GM18951 (cell line): ENCODE data around the gene HOPX.
"Not testable (repeated sequence)": the region's sequence is repeated elsewhere in the genome, so short reads cannot be mapped to it uniquely, and the experiment has no call there.

Source experiments
- POLR2A ChIP-seq: IDR thresholded peaks from 4 replicates; pipeline ENCODE4 v1.6.1; 2011; ENCODE audit warnings: mild to moderate bottlenecking; ENCODE audit not compliant: insufficient read length, insufficient read depth; ENCODE audit errors: extremely low read depth
- in situ Hi-C: fragments of 300-500 bp; cut with MboI; formaldehyde crosslinking; loops from one replicate; pipeline ENCODE4 v1.12.0; 2022; ENCODE audit warnings: low sequenced_read_pairs, mixed read lengths, inconsistent platforms; ENCODE audit not compliant: unreplicated experiment

The HOPX gene

DNA sequence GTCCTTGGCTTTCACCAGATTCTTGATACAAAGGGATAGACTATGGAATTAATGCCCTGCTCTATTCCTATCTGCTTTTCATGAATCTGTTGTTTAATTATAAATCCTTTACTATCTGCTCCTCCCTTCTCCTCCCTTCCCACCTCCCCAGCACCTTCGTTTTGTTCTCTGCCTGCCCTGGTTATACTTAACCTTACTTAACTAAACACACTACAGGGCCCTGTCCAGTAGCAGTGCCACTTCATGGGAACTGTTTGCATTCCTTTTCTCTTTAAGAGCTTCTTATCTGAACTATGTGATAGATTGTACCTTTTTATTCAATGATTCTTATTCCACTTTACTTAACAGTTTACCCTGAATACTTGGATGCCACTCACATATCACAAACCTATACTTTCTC, 830 bp downstream of the HOPX start:
- in situ Hi-C loops, result no loop called here
- TF ChIP-seq POLR2A, result no peak

DNA sequence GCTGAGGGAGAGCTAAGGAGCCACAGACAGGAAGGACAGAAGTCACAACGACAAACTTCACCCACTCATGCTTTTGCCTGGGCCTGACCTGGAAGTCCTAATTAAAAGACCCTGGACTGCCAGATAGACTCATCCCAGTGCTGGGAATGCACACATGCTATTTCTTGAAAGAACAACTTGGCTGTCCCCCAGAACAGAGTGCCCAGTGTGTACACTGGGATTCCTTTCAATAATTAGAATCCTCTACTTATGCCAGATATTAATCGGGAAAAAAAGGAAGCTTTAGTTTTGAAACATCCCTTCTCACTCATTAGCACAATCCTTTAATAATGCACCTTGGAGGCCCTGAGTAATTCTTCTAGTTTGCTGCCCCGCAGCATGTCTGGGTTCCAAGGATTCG, 3.4 kb downstream of the HOPX start:
- in situ Hi-C loops, result no loop called here
- TF ChIP-seq POLR2A, result no peak

DNA sequence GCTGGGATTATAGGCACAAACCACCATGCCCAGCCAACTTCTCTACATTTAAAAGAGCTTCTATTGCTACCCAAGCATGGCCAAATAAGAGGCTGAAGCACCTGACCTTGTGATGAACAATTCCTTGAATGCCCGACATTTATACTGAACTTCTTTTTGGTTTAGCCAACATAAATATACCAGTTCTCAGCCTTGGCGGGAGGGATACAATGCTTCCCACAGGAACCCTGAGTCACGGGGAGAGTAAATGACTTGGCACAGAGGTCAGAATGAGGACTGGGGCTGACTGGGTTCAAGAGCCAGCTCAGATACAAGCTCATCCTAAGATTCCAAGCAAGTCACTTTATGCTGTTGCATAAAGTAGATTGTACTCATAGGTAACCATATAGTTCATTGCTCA, 6.1 kb downstream of the HOPX start:
- in situ Hi-C loops, result no loop called here
- TF ChIP-seq POLR2A, result no peak

DNA sequence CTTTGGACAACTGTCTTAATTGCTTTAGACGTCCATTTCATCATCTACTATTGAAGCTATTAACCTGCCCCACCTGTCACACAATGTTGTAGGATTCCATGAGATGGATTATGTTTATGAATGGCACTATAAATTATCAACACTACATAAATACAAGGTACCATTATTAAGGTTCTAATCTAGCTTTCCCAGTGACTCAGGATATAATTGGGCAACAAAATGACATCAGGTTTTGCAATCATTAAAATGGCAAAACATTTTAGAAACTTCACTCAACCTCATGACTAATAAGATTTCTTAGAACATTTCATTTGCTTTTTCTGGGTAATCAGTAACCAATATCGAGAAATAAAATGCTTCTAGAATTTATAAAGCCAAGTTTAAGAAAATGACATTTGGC, 9.2 kb downstream of the HOPX start:
- TF ChIP-seq POLR2A, result no peak
- in situ Hi-C loops, result no loop called here

DNA sequence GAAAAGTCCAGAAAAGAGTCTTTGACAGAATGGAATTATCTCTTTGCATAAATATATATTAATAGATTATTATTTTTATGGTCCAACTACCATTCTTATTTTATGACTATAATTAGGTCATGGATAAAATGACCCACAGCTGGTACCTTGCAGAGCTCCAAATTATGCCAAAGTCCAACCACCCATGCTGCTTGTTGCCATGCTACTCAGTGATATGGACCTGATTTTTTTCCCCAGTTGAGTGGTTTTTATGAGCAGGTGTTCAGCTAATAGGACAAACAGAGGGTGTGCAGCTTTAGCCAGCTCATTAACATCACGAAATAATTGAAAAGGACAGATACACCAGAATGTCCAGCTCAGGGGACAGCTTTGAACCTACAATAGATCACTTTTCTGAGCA, 9.7 kb downstream of the HOPX start:
- in situ Hi-C loops, result no loop called here

DNA sequence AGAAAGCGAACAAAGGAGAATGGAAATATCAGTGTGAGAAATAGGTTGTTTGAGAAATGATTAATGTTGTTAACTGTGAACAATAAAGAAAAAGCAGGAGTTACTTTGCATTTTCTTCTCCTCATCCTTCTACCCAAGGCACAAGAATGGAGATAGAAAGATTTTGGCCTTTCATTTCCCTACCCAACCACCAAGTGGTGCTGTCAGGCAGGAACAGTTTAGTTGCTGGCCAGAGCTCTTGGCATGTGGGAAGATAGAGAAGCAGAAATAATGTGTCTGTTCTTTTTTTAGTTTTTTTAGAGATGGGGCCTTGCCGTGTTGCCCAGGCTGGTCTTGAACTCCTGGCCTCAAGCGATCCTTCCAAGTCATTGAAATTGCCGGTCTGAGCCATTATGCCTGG, 12.8 kb downstream of the HOPX start:
- in situ Hi-C loops, result no loop called here
- TF ChIP-seq POLR2A, result no peak

More for the DNA sequence above, 9.7 kb downstream of the HOPX start:
- TF ChIP-seq POLR2A, result no peak

DNA sequence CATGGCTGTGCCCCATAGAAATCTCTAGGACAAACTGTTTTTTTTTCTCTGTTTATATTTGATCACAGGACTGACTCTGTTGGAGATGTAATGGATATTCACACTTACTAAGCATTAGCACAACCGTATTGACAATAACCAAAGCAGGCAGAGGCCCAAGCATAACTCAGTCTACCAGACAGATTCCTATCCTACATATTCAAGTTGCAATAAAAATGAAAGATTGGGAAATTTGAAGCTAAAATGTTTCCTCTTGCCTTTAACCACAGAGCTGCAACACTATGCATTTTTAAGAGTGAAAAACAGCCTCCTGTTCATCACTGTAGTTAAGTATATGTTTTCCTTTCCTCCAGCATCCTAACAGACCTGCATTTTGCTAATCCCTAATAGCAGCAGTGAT, 13.7 kb downstream of the HOPX start:
- in situ Hi-C loops, result not testable (repeated sequence)

DNA sequence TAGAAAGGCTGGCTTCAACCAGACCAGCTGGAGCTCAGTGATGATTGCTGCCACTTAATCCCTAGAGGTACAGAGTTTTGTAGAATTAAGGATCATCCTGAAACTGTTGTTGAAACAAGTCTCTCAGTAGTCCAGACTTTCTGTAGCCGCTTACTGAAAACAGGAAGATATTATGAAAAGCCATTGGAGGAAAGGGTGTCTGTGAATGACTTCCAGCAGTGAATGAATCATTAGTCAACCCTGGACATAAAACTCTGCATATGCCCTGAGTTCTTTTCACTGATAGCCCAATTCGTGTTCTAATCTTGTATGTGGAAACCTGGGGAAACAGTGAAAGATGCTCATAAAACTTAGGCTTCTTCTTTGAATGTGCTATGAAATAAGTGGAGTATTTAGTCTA, 14.8 kb downstream of the HOPX start:
- no peak for TF ChIP-seq POLR2A
- in situ Hi-C loops, result no loop called here

DNA sequence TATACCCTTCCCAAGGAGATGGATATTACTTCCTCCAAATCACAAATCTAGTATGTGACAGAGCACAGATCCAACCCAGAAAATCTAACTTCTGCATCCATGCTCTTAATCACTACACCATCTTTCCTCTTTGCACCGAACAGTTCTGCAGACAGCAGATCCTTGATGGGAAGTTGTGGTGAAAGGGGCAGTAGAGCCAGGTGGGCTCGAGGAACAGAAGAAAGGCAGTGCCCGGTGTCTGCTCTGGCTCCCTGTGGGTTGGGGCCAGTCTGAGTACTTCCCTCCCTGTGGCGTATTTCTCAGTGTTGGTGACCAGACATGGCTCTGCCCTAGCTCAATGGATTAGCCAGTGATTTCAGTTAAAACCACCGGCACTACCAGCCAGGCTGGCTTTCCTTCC, 15.3 kb downstream of the HOPX start:
- in situ Hi-C loops, result no loop called here
- no peak for TF ChIP-seq POLR2A

DNA sequence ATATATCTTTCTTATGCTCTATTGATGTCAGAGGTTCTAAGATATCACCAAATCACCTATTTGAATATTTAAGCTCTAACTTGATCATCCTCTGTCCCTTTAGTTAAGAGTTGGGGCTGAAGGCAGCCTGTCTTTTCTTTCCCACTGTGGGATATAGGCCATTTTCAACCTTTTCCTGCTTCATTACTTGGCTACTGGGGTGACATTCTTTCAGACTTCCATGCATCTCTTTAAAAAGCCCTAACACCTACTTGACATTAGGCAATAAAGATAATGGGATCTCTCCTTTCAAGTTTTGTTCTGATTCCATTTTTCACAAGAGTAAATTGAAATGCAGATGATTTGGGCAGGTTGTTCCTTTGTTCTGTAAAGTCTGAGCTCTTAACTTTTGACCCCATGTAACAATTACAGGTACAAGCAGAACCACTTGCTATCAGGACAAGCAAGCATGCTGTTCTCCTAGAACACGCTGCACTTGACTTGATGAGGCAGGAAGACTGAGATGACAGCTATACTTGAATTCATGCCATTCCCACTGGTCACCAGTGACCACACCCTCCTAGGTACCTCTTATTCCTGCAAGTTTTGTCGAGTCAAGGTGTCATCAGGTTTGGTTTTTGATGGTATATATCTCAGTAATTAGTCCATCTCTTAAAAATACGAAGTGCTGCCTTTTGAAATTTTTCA, 18.2 kb downstream of the HOPX start:
- no peak for TF ChIP-seq POLR2A
- in situ Hi-C loops, result no loop called here

DNA sequence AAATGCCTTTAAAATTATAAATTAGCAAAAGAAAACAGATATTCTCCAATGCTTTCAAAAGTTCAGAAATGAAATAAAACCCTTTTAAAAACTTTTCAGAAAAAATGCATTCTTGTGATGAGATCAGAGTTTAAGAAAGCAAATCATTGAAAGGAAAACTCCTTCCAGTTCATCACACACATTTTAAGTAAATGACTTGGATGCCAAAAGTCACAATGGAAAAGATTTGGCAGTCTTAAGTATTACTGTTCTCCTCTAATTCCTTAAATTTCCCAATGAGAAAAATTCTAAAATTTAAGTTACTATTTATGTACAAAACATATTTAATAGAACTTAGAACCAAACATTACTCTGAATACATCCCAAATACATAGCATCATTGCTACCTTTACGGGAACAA, 21.1 kb downstream of the HOPX start:
- no peak for TF ChIP-seq POLR2A
- in situ Hi-C loops, result no loop called here

DNA sequence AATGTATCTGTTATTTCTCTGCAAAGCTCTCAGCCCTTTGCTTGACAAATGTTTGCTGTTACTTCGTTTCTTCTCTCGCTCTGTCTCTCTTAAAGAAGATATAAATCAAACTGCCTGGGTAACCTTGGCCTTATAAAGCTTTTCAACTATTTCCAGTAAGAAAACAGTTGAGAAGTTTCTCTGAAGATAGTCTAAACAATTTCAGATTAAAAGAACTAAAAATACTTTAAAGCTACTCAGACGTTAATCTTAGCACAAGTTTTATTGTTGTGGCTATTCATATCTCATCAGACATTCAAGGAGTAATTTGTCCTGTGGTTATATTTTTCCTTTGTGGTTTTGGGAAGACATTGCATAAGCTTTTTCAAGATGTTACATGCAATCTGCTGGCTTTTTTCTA, 22.6 kb downstream of the HOPX start:
- no peak for TF ChIP-seq POLR2A
- in situ Hi-C loops, result no loop called here

DNA sequence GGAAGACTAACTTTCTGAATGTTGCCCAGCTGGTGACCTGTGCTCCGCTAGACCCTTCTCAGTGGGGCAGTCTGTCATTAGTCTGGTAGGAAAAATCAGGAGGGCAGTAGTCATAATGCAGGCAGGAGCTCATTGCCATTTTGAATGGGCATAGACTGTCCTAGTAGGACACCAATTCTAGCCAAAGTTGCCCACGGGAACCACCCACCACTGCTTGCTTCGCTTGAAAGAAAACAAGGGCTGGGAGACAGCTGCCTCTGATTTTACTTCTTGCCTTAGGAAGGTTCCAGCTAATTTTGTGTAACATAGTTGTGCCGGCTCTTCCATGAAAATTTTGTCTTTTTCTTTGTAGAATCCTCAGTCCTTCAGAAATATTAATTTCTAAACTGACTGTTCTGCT, 23.3 kb downstream of the HOPX start:
- in situ Hi-C loops, result no loop called here
- no peak for TF ChIP-seq POLR2A

DNA sequence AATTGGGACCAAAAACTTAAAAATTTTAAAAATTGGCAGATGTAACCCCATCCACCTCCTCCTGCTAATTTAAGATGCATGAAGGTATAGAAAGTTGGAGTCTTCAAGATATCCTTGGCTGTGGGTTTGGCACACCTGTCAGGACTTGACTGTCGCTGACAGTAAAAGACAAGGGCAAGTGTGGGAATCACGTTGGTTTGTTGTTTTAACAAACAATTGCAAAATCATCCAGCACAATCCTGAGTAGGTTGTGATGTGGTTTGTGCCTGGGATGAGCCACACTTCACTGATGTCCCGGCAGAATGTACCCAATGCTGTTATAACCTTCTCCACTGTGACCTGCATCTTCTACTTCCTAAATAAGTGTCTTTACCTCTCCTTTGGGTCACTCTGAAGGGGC, 24.0 kb downstream of the HOPX start:
- no peak for TF ChIP-seq POLR2A
- in situ Hi-C loops, result no loop called here

DNA sequence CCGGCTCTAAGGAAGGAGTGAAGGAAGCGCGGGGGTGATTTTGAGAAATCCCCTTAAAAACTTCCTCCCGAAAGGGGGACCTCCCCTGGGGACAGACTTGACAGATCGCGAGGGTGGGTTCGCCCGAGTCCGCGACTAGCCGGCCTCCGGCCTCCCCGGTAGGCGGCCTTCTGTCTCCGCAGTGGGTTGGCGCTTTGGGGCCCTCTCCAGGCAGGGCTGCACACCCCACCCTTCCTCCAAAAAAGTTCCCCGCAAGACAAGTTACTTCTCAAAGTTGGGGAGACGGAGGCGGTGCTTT, 24.8 kb downstream of the HOPX start:
- no peak for TF ChIP-seq POLR2A
- in situ Hi-C loops, result no loop called here
